H9 (cell line): ENCODE measurements around the gene EEF1A2. TPM values are rescaled to one million over a fixed set of nuclear protein-coding genes. Genes with fewer than 3 reads are reported as not detected.

ENCODE experiments used
- DNase-seq: peaks from one replicate; pipeline ENCODE4 v3.0.0-alpha.2; 2017
- H2AFZ ChIP-seq: one replicate; pipeline ENCODE4 v1.6.1; 2013; ENCODE audit warnings: mild to moderate bottlenecking, low read length, control low read depth, moderate library complexity
- H2AK5ac ChIP-seq: 2 replicates; pipeline ENCODE4 v1.6.1; 2013; ENCODE audit warnings: low read length, control low read depth, mixed read lengths; ENCODE audit not compliant: insufficient read length
- H2BK120ac ChIP-seq: one replicate; pipeline ENCODE4 v1.6.1; 2013; ENCODE audit warnings: low read depth, mild to moderate bottlenecking, low read length, control low read depth, inconsistent platforms; ENCODE audit not compliant: poor library complexity, severe bottlenecking
- H2BK12ac ChIP-seq: 2 replicates; pipeline ENCODE4 v1.6.1; 2013; ENCODE audit warnings: low read length, control low read depth, mixed read lengths, low read depth; ENCODE audit not compliant: insufficient read length
- H2BK15ac ChIP-seq: 2 replicates; pipeline ENCODE4 v1.6.1; 2013; ENCODE audit warnings: low read depth, low read length, control low read depth
- H2BK20ac ChIP-seq: one replicate; pipeline ENCODE4 v1.6.1; 2013; ENCODE audit warnings: low read depth, mild to moderate bottlenecking, low read length, control low read depth, inconsistent platforms; ENCODE audit not compliant: poor library complexity, severe bottlenecking
- H2BK5ac ChIP-seq: 2 replicates; pipeline ENCODE4 v1.6.1; 2013; ENCODE audit warnings: low read length, control low read depth, mixed read lengths; ENCODE audit not compliant: insufficient read length
- H3K14ac ChIP-seq: 2 replicates; pipeline ENCODE4 v1.6.1; 2013; ENCODE audit warnings: low read length, control low read depth; ENCODE audit not compliant: insufficient read depth
- H3K18ac ChIP-seq: 2 replicates; pipeline ENCODE4 v1.6.1; 2013; ENCODE audit warnings: low read depth, mild to moderate bottlenecking, mixed read lengths, low read length, control low read depth; ENCODE audit not compliant: insufficient read length
- H3K23ac ChIP-seq: 2 replicates; pipeline ENCODE4 v1.6.1; 2013; ENCODE audit warnings: low read length, control low read depth, mixed read lengths, low read depth; ENCODE audit not compliant: insufficient read length
- H3K23me2 ChIP-seq: 2 replicates; pipeline ENCODE4 v1.6.1; 2013; ENCODE audit warnings: low read depth, mild to moderate bottlenecking, mixed read lengths, low read length, control low read depth; ENCODE audit not compliant: insufficient read length, poor library complexity, severe bottlenecking
- H3K27ac ChIP-seq: 2 replicates; pipeline ENCODE4 v1.5.1; 2013; ENCODE audit warnings: low read length, control low read depth, mixed read lengths, low read depth; ENCODE audit not compliant: insufficient read length
- H3K27me3 ChIP-seq: 2 replicates; pipeline ENCODE4 v1.6.1; 2013; ENCODE audit warnings: low read length, control low read depth, inconsistent platforms; ENCODE audit not compliant: insufficient read depth
- H3K4ac ChIP-seq: 2 replicates; pipeline ENCODE4 v1.6.1; 2013; ENCODE audit warnings: low read depth, mild to moderate bottlenecking, control low read depth, inconsistent platforms, low read length, moderate library complexity
- H3K4me1 ChIP-seq: 2 replicates; pipeline ENCODE4 v1.6.1; 2013; ENCODE audit warnings: low read length, control low read depth, inconsistent platforms; ENCODE audit not compliant: insufficient read depth
- H3K4me2 ChIP-seq: 2 replicates; pipeline ENCODE4 v1.6.1; 2013; ENCODE audit warnings: low read length, control low read depth, mixed read lengths; ENCODE audit not compliant: insufficient read length, insufficient read depth
- H3K56ac ChIP-seq: 2 replicates; pipeline ENCODE4 v1.6.1; 2013; ENCODE audit warnings: low read depth, mild to moderate bottlenecking, mixed read lengths, low read length, control low read depth; ENCODE audit not compliant: insufficient read length
- H3K79me1 ChIP-seq: 2 replicates; pipeline ENCODE4 v1.6.1; 2013; ENCODE audit warnings: low read depth, mild to moderate bottlenecking, moderate library complexity, low read length, control low read depth, inconsistent platforms; ENCODE audit not compliant: insufficient read depth, poor library complexity, severe bottlenecking
- H3K79me2 ChIP-seq: 2 replicates; pipeline ENCODE4 v1.6.1; 2013; ENCODE audit warnings: low read length, control low read depth, inconsistent platforms; ENCODE audit not compliant: insufficient read depth
- H3K9ac ChIP-seq: 2 replicates; pipeline ENCODE4 v1.6.1; 2013; ENCODE audit warnings: low read length, control low read depth, mixed read lengths; ENCODE audit not compliant: insufficient read length; ENCODE audit errors: extremely low read depth
- H3K9me3 ChIP-seq: one replicate; pipeline ENCODE4 v1.6.1; 2013; ENCODE audit warnings: low read depth, low read length, inconsistent platforms; ENCODE audit not compliant: control insufficient read depth
- H3T11ph ChIP-seq: one replicate; pipeline ENCODE4 v1.6.1; 2013; ENCODE audit warnings: mild to moderate bottlenecking, low read length, control low read depth, inconsistent platforms
- H4K20me1 ChIP-seq: one replicate; pipeline ENCODE4 v1.6.1; 2013; ENCODE audit not compliant: control insufficient read depth, insufficient read length, insufficient read depth
- H4K5ac ChIP-seq: 2 replicates; pipeline ENCODE4 v1.6.1; 2013; ENCODE audit warnings: low read depth, mild to moderate bottlenecking, mixed read lengths, low read length, control low read depth; ENCODE audit not compliant: insufficient read length
- H4K8ac ChIP-seq: replicated peaks from 2 replicates; pipeline ENCODE4 v1.6.1; 2013; ENCODE audit warnings: low read length, control low read depth, mixed read lengths, low read depth; ENCODE audit not compliant: insufficient read length
- H4K91ac ChIP-seq: 2 replicates; pipeline ENCODE4 v1.6.1; 2013; ENCODE audit warnings: low read depth, mild to moderate bottlenecking, moderate library complexity, mixed read lengths, low read length, control low read depth; ENCODE audit not compliant: insufficient read length
- H3K27ac Mint-ChIP-seq, 3 experiments: 2 replicates in 2 of 3; 3 replicates in 1 of 3; pipeline ENCODE4 v1.8.0; 2020 to 2021; ENCODE audit warnings: mixed read lengths in 3 of 3, mild to moderate bottlenecking in 1 of 3, moderate library complexity in 1 of 3
- H3K27me3 Mint-ChIP-seq: 2 replicates; pipeline ENCODE4 v1.8.0; 2021; ENCODE audit warnings: low read depth, mild to moderate bottlenecking, moderate library complexity, mixed read lengths
- H3K36me3 Mint-ChIP-seq, 3 experiments: 2 replicates in 2 of 3; 3 replicates in 1 of 3; pipeline ENCODE4 v1.8.0; 2020 to 2021; ENCODE audit warnings: low read depth in 3 of 3, mixed read lengths in 3 of 3; ENCODE audit not compliant: insufficient read depth in 1 of 3
- H3K4me1 Mint-ChIP-seq, 2 experiments: 2 replicates each; pipeline ENCODE4 v1.8.0; 2020; ENCODE audit warnings: mixed read lengths in 2 of 2
- H3K4me3 Mint-ChIP-seq, 2 experiments: 2 replicates in 1 of 2; 3 replicates in 1 of 2; pipeline ENCODE4 v1.8.0; 2020 to 2021; ENCODE audit warnings: mild to moderate bottlenecking in 2 of 2, mixed read lengths in 2 of 2, moderate library complexity in 1 of 2
- H3K9me3 Mint-ChIP-seq, 2 experiments: 2 replicates in 1 of 2; 3 replicates in 1 of 2; pipeline ENCODE4 v1.8.0; 2020; ENCODE audit warnings: mild to moderate bottlenecking in 2 of 2, mixed read lengths in 2 of 2, moderate library complexity in 1 of 2
- CTCF ChIP-seq: fragments of 200-600 bp; sonication (generic); conservative IDR thresholded peaks from 3 replicates; pipeline ENCODE4 v1.8.0; 2021; ENCODE audit warnings: antibody characterized with exemption, mild to moderate bottlenecking
- WGBS: extraction: QIAGEN DNeasy Blood & Tissue Kit; methylation state at CpG from one replicate; pipeline ENCODE4 v1.1.7; 2013; ENCODE audit warnings: missing lambda C conversion rate, low lambda C conversion rate, mixed read lengths; ENCODE audit not compliant: insufficient read length; ENCODE audit errors: extremely low coverage; 5-methylcytosine and 5-hydroxymethylcytosine counted together
- total RNA-seq: library from RNA; stranded (reverse); gene quantifications from 2 replicates; pipeline ENCODE4 v1.2.1, GENCODE V29; 2021

EEF1A2 gene
- total RNA-seq, 1 experiment from 2014 or later, result 27.4 TPM

GRCh38 chr20:63522981-63523611 lies 24.2 kb upstream of the EEF1A2 start:
- Histone ChIP-seq H3K79me1 (peaks cover 4% of the 10 kb centered on the region), H2AFZ (no peak overlapping the region), H2BK20ac (no peak overlapping the region), H2AK5ac (no peak overlapping the region), H3K23me2 (peaks cover 10% of the 10 kb centered on the region), H3K27me3 (no peaks in the 10 kb centered on the region), H2BK12ac (no peak overlapping the region), H3K9me3 (no peaks in the 10 kb centered on the region), H3K4me1 (no peaks in the 10 kb centered on the region; the same call in 1 of the 2 replicates), H4K20me1 (no peaks in the 10 kb centered on the region), H3K14ac (no peak overlapping the region), H4K5ac (no peak overlapping the region), H2BK15ac (no peak overlapping the region), H3K56ac (no peak overlapping the region), H3K79me2 (no peaks in the 10 kb centered on the region; the same call in 1 of the 2 replicates), H3K18ac (no peak overlapping the region), H3K27ac (no peak overlapping the region), H4K8ac (no peak overlapping the region), H2BK5ac (no peak overlapping the region), H3T11ph (no peak overlapping the region), H3K4me2 (no peak overlapping the region), H3K4ac (no peak overlapping the region), H4K91ac (no peak overlapping the region), H3K23ac (no peak overlapping the region), H3K9ac (no peak overlapping the region), H2BK120ac (no peak overlapping the region)
- Mint-ChIP-seq H3K36me3 (peaks cover 20 to 37% (median 22%) of the 10 kb centered on the region in 3 experiments; a peak in 6 of 7 replicates), H3K9me3 (peaks cover 7 to 13% of the 10 kb centered on the region in 2 experiments; a peak in 4 of 5 replicates), H3K4me1 (peaks cover 2 to 22% of the 10 kb centered on the region in 2 experiments; a peak in 3 of 4 replicates), H3K27ac (no peak overlapping the region), H3K27me3 (peaks cover 9% of the 10 kb centered on the region), H3K4me3 (no peak overlapping the region; a peak in 1 of 5 replicates)
- TF ChIP-seq CTCF, result no peak
- WGBS, result no CpG with 5 or more reads among the region's 11 CpGs
- no peak for DNase-seq
